Ishikawa (cell line): ENCODE data around the gene B4GALT6.

Source experiments
- EGR1 ChIP-seq: IDR thresholded peaks from 2 replicates; pipeline ENCODE4 v1.6.1; 2012
- EP300 ChIP-seq: IDR thresholded peaks from 2 replicates; pipeline ENCODE4 v1.6.1; 2012; ENCODE audit warnings: borderline replicate concordance
- FOXM1 ChIP-seq: IDR thresholded peaks from 2 replicates; pipeline ENCODE4 v1.6.1; 2012; ENCODE audit warnings: low read depth, borderline replicate concordance
- TAF1 ChIP-seq: IDR thresholded peaks from 2 replicates; pipeline ENCODE4 v1.6.1; 2012; ENCODE audit warnings: low read depth, mild to moderate bottlenecking
- TEAD4 ChIP-seq: IDR thresholded peaks from 2 replicates; pipeline ENCODE4 v1.6.1; 2012
- YY1 ChIP-seq: IDR thresholded peaks from 2 replicates; pipeline ENCODE4 v1.6.1; 2012; ENCODE audit warnings: low read depth

DNA sequence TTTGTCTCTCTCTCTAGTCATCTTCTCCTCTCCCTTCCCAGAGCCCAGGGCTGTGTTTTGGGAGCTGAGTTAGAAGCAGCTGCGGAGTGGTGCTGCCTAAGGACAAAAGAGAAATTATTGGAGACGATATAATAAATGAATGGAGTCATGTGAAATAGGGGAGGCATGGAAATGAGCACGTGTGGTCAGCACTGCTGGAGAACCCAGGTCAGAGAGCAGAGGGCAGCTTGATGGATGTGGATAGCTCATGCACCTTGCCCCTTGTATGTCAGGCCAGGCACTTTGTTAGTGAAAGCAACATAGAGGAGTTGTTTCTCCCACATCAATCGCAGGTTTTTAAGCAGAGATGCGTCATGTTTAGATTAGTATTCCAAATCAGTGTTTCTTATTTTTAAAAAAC lies 77.0 kb downstream of the B4GALT6 start:
- TF ChIP-seq EP300 (no peak), TEAD4 (no peak), EGR1 (no peak), TAF1 (no peak), YY1 (no peak), FOXM1 (no peak)
